HepG2 (cell line): ENCODE measurements around the gene ADGRF1. TPM values are rescaled to one million over a fixed set of nuclear protein-coding genes. Genes with fewer than 3 reads are reported as not detected.

Experiments used
- ATF2 ChIP-seq: sonication (generic); formaldehyde crosslinking; IDR thresholded peaks from 2 replicates; pipeline ENCODE4 v1.4.0; 2020; ENCODE audit warnings: missing genetic modification reagents
- GABPB1 ChIP-seq: IDR thresholded peaks from 2 replicates; pipeline ENCODE4 v1.6.1; 2016; ENCODE audit warnings: mild to moderate bottlenecking, missing genetic modification reagents, moderate library complexity, missing compliant biosample characterization
- KLF16 ChIP-seq, 2 experiments: sonication (generic) in 1 of 2; formaldehyde crosslinking in 1 of 2; IDR thresholded peaks; 2 replicates each; pipeline versions ENCODE4 v1.6.1 to v1.8.0; 2016 to 2023; ENCODE audit warnings: missing genetic modification reagents in 2 of 2, missing compliant biosample characterization in 1 of 2
- MIER2 ChIP-seq: IDR thresholded peaks from 2 replicates; pipeline ENCODE4 v1.6.1; 2016; ENCODE audit warnings: missing biosample characterization, missing genetic modification reagents
- NR2F6 ChIP-seq, 2 experiments: IDR thresholded peaks; 2 replicates each; pipeline ENCODE4 v1.6.1; 2016; ENCODE audit warnings: antibody characterized with exemption in 1 of 2, mild to moderate bottlenecking in 1 of 2
- PAXIP1 ChIP-seq: sonication (generic); formaldehyde crosslinking; conservative IDR thresholded peaks from 2 replicates; pipeline ENCODE4 v1.4.0; 2020; ENCODE audit warnings: mild to moderate bottlenecking, missing genetic modification reagents, moderate library complexity
- RARA ChIP-seq: IDR thresholded peaks from 2 replicates; pipeline ENCODE4 v1.6.1; 2016; ENCODE audit warnings: missing genetic modification reagents, missing compliant biosample characterization
- SAP130 ChIP-seq: IDR thresholded peaks from 2 replicates; pipeline ENCODE4 v1.6.1; 2016; ENCODE audit warnings: low read depth
- SIX4 ChIP-seq: sonication (generic); formaldehyde crosslinking; IDR thresholded peaks from 2 replicates; pipeline ENCODE4 v1.4.0; 2020; ENCODE audit warnings: missing genetic modification reagents
- TGIF2 ChIP-seq: IDR thresholded peaks from 2 replicates; pipeline ENCODE4 v1.6.1; 2016; ENCODE audit warnings: control low read depth, missing compliant biosample characterization
- ZIK1 ChIP-seq: sonication (generic); formaldehyde crosslinking; IDR thresholded peaks from 2 replicates; pipeline ENCODE4 v1.5.0; 2020; ENCODE audit warnings: mild to moderate bottlenecking, low read depth, missing genetic modification reagents, borderline replicate concordance
- ZKSCAN1 ChIP-seq: fragments of 150-350 bp; IDR thresholded peaks from 2 replicates; pipeline ENCODE4 v1.6.1; 2014; ENCODE audit warnings: low read length
- ZNF430 ChIP-seq: sonication (generic); formaldehyde crosslinking; IDR thresholded peaks from 2 replicates; pipeline ENCODE4 v1.9.0; 2021; ENCODE audit warnings: mild to moderate bottlenecking, missing genetic modification reagents
- ZNF572 ChIP-seq: sonication (generic); formaldehyde crosslinking; IDR thresholded peaks from 2 replicates; pipeline ENCODE4 v1.5.1; 2020; ENCODE audit warnings: mild to moderate bottlenecking, missing genetic modification reagents
- ZNF609 ChIP-seq: sonication (generic); formaldehyde crosslinking; IDR thresholded peaks from 2 replicates; pipeline ENCODE4 v1.4.0; 2020; ENCODE audit warnings: mild to moderate bottlenecking, missing genetic modification reagents, borderline replicate concordance
- ZNF614 ChIP-seq: IDR thresholded peaks from 2 replicates; pipeline ENCODE4 v1.6.1; 2018; ENCODE audit warnings: missing biosample characterization, missing genetic modification reagents, inconsistent platforms, borderline replicate concordance
- polyA plus RNA-seq, 8 experiments: library from polyadenylated mRNA; depleted of rRNA in 3 of 8; stranded (reverse) in 7 of 8; unstranded in 1 of 8; fragments of >200 nt; fragmentation: Illumina TruSeq in 4 of 8; extraction: Trizol in 4 of 8; gene quantifications; 2 replicates each; pipeline versions ENCODE4 v1.2.1 to v1.2.3, GENCODE V29; 2011 to 2016; ENCODE audit warnings: low read depth in 4 of 8, missing spikeins in 1 of 8, mixed read lengths in 1 of 8; ENCODE audit not compliant: insufficient read depth in 1 of 8
- total RNA-seq, 5 experiments: library from RNA; depleted of rRNA; stranded (reverse); fragments of >200 nt; fragmentation: Illumina TruSeq; extraction: Trizol; gene quantifications; 2 replicates each; pipeline ENCODE4 v1.2.3, GENCODE V29; 2016; ENCODE audit warnings: low read depth in 1 of 5

ADGRF1 gene
- total and polyA plus RNA-seq, 2 of the 13 experiments (the other 11 are each of a cell fraction or from before 2014, with no cell fraction given), result not detected

- peak; percentile 56; the same call in 1 of the 2 replicates for TF ChIP-seq PAXIP1
- 0 out of 4 replicates have a peak, but pooled peaks of 1 of the 2 experiments have one; percentile 45 for TF ChIP-seq KLF16 (CRISPR knock-in tag; IDR thresholded peaks at IDR 0.05)
- 0 out of 2 replicates have a peak, but pooled peaks have one; percentile 12 for TF ChIP-seq ZKSCAN1
- TF ChIP-seq NR2F6 (IDR thresholded peaks at IDR 0.05), result peak; percentile 74
- TF ChIP-seq NR2F6 (CRISPR knock-in tag; IDR thresholded peaks at IDR 0.05), result peak; percentile 68; the same call in 1 of the 2 replicates
- peak; percentile 84 for TF ChIP-seq ZNF614 (CRISPR knock-in tag)
- TF ChIP-seq SAP130 (CRISPR knock-in tag), result peak; percentile 59
- TF ChIP-seq ZIK1, result no peak
- no peak for TF ChIP-seq ZNF572 (CRISPR knock-in tag)
- peak; percentile 47; the same call in 1 of the 2 replicates for TF ChIP-seq ZNF609 (CRISPR knock-in tag)
- TF ChIP-seq SIX4 (CRISPR knock-in tag), result 0 out of 2 replicates have a peak, but pooled peaks have one; percentile 15
- peak; percentile 72 for TF ChIP-seq RARA (CRISPR knock-in tag)
- peak; percentile 100 for TF ChIP-seq ATF2 (CRISPR knock-in tag)
- peak; percentile 37; the same call in 1 of the 2 replicates for TF ChIP-seq GABPB1 (CRISPR knock-in tag)
- TF ChIP-seq TGIF2 (CRISPR knock-in tag), result no peak
- peak; percentile 32 for TF ChIP-seq MIER2 (CRISPR knock-in tag)
- no peak for TF ChIP-seq ZNF430 (CRISPR knock-in tag)
These were observed 5.6 kb upstream of the ADGRF1 start (continued) for GRCh38 chr6:47047479-47048407.
